GM18907 (cell line): ENCODE data around the gene SND1.
A peak's percentile ranks its signal among the peaks of the same experiment; 100 is the strongest.
"Not testable (repeated sequence)": the region's sequence is repeated elsewhere in the genome, so short reads cannot be mapped to it uniquely, and the experiment has no call there.

ENCODE experiments used
- ATAC-seq: cut with Tn5 transposase; IDR thresholded peaks from one replicate; pipeline ENCODE4 v1.9.1; 2021; ENCODE audit warnings: mild to moderate bottlenecking, moderate library complexity; ENCODE audit not compliant: unreplicated experiment

The SND1 gene

GRCh38 chr7:127901895-127902703 is 250.1 kb downstream of the SND1 start:
- ATAC-seq: no peak

- ATAC-seq: not testable (repeated sequence)
Observed at GRCh38 chr7:127902753-127903152, 250.8 kb downstream of the SND1 start.

- no peak for ATAC-seq
Observed at GRCh38 chr7:127903892-127904669, 252.1 kb downstream of the SND1 start.

GRCh38 chr7:127904670-127904985 is 252.6 kb downstream of the SND1 start:
- ATAC-seq: no peak

GRCh38 chr7:127905021-127905420 is 253.0 kb downstream of the SND1 start:
- no peak for ATAC-seq

- no peak for ATAC-seq
Observed at GRCh38 chr7:127905491-127906330, 253.7 kb downstream of the SND1 start.

GRCh38 chr7:127907110-127908040 is 255.4 kb downstream of the SND1 start:
- ATAC-seq: no peak

- ATAC-seq: no peak
Observed at GRCh38 chr7:127908430-127909258, 256.6 kb downstream of the SND1 start.

- ATAC-seq: no peak
Observed at GRCh38 chr7:127909424-127910152, 257.6 kb downstream of the SND1 start.

GRCh38 chr7:127910670-127911069 is 258.7 kb downstream of the SND1 start:
- ATAC-seq: no peak

- peak; percentile 82 for ATAC-seq
Observed at GRCh38 chr7:127911968-127912511, 260.0 kb downstream of the SND1 start.

- no peak for ATAC-seq
Observed at GRCh38 chr7:127912901-127913300, 260.9 kb downstream of the SND1 start.

- ATAC-seq: no peak
Observed at GRCh38 chr7:127913686-127914085, 261.7 kb downstream of the SND1 start.

- ATAC-seq: no peak
Observed at GRCh38 chr7:127914693-127915092, 262.7 kb downstream of the SND1 start.

- no peak for ATAC-seq
Observed at GRCh38 chr7:127916735-127917134, 264.7 kb downstream of the SND1 start.

GRCh38 chr7:127918130-127918529 is 266.1 kb downstream of the SND1 start:
- ATAC-seq: no peak

- no peak for ATAC-seq
Observed at GRCh38 chr7:127920787-127921438, 268.9 kb downstream of the SND1 start.

GRCh38 chr7:127922656-127923055 is 270.7 kb downstream of the SND1 start:
- no peak for ATAC-seq
